8988T (cell line): ENCODE measurements around the gene GCK.

ENCODE experiments used
- DNase-seq: peaks from one replicate; pipeline ENCODE4 v3.0.0; 2011

GCK gene

GRCh38 chr7:44114586-44115310 is 74.5 kb downstream of the GCK start:
- DNase-seq: no peak

DNA sequence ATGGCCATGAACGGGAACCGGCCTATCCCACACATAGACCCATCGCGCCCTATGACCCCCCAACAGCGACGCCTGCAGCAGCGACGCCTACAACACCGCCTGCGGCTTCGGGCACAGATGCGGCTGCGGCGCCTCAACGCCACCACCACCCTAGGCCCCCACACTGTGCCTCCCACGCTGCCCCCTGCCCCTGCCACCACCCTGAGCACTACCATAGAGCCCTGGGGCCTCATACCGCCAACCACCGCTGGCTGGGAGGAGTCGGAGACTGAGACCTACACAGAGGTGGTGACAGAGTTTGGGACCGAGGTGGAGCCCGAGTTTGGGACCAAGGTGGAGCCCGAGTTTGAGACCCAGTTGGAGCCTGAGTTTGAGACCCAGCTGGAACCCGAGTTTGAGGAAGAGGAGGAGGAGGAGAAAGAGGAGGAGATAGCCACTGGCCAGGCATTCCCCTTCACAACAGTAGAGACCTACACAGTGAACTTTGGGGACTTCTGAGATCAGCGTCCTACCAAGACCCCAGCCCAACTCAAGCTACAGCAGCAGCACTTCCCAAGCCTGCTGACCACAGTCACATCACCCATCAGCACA is 75.4 kb downstream of the GCK start:
- DNase-seq: no peak

GRCh38 chr7:44112997-44113763 is 76.1 kb downstream of the GCK start:
- no peak for DNase-seq

GRCh38 chr7:44112231-44112996 is 76.8 kb downstream of the GCK start:
- no peak for DNase-seq

GRCh38 chr7:44111761-44112160 is 77.5 kb downstream of the GCK start:
- DNase-seq: no peak

GRCh38 chr7:44110719-44111635 is 78.3 kb downstream of the GCK start:
- DNase-seq: no peak

GRCh38 chr7:44109991-44110390 is 79.2 kb downstream of the GCK start:
- DNase-seq: no peak

- DNase-seq: peak; percentile 58
Observed at GRCh38 chr7:44108768-44109750, 80.2 kb downstream of the GCK start.

GRCh38 chr7:44107961-44108767 is 81.1 kb downstream of the GCK start:
- DNase-seq: no peak

GRCh38 chr7:44107116-44107960 is 81.9 kb downstream of the GCK start:
- DNase-seq: no peak

DNA sequence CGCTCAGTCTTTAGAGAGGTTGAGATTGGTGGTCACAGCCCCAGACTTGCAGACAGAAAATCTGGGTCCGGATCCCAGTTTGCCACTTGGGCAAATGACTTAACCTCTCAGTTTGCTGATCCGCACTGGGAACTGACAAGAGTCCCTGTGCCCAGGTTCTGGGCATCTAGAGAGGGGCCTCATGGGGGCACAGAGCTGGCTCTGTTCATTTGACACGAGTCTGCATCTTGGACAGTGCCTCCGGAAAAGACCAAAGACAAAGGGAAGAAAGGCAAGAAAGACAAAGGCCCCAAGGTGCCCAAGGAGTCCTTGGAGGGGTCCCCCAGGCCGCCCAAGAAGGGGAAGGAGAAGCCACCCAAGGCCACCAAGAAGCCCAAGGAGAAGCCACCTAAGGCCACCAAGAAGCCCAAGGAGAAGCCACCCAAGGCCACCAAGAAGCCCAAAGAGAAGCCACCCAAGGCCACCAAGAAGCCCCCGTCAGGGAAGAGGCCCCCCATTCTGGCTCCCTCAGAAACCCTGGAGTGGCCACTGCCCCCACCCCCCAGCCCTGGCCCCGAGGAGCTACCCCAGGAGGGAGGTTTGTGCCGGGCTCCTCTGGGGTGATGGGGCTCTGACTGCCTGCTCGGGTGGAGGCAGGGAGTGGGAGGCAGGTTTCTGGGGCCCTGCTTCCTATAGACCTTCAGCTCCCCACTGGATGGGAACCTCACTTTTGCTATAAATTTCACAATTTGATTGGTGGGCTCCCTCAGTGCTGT is 82.8 kb downstream of the GCK start:
- DNase-seq: no peak

DNA sequence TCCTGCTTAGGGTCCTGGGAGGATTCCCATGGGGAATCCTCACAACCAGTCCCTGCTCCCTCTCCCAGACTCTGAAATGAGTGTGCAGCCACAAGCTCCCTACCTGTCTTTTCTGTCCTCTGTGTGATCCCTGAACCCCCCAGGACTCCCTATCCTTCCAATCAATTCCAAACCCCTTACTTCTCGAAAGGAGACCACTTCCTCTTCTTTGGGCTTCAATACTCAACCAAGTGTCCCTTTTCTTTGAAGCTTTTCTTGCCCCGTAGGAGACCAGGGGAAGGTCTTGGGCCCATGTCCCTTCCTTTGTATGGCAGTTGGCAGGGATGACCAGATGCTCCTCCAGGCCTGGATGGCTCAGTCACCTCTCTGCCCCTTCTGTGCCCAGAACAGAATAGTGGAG is 83.4 kb downstream of the GCK start:
- DNase-seq: no peak

- DNase-seq: no peak
Observed at GRCh38 chr7:44104860-44105771, 84.1 kb downstream of the GCK start.

- DNase-seq: no peak
Observed at GRCh38 chr7:44103923-44104859, 85.0 kb downstream of the GCK start, which contains the start of gene AEBP1. Gene AEBP1 (plus strand): TSS chr7:44104345. CDS start chr7:44104666, 321 bp downstream.

DNA sequence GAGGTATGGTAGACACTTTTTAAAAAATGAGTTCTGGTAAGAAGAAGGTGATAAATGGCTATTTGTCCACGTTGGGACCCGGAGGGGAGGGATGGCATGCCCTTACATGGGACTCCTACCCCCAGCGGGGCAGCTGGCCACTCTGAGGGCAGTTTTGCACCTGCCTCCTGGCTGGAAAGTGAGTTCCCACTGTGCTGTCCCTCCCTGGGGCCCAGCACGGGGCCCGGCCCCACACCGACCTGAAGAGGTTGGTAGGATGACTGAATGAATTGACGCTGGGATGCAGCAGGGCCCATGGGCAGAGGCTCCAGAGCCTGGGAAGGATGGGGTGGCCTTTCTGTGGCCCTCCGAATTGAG is 85.7 kb downstream of the GCK start:
- DNase-seq: no peak
